Measurements from ENCODE around the gene SMURF2.

The SMURF2 gene

GRCh38 chr17:64537488-64537887 is 124.6 kb downstream of the SMURF2 start:
- no peak overlapping the region for H3K4me3 ChIP-seq (ENCODE audit: low read depth, low read length)
- TF ChIP-seq CTCF (IDR thresholded peaks at IDR 0.05; ENCODE audit: low read depth, low read length), result no peak
- in situ Hi-C loops (cut with HindIII; ENCODE audit: low sequenced_read_pairs), result no loop called here
- no peak for DNase-seq (ENCODE audit: low read depth, low spot score)

- no peak for TF ChIP-seq CTCF (IDR thresholded peaks at IDR 0.05; ENCODE audit: low read depth, low read length)
- in situ Hi-C loops (cut with HindIII; ENCODE audit: low sequenced_read_pairs), result no loop called here
- no peak overlapping the region for H3K4me3 ChIP-seq (ENCODE audit: low read depth, low read length)
- no peak for DNase-seq (ENCODE audit: low read depth, low spot score)
These were observed 125.2 kb downstream of the SMURF2 start for GRCh38 chr17:64536913-64537312.

- in situ Hi-C loops (cut with HindIII; ENCODE audit: low sequenced_read_pairs), result no loop called here
- no peak for TF ChIP-seq CTCF (IDR thresholded peaks at IDR 0.05; ENCODE audit: low read depth, low read length)
- peak; percentile 53 for DNase-seq (ENCODE audit: low read depth, low spot score)
- H3K4me3 ChIP-seq (ENCODE audit: low read depth, low read length), result no peak overlapping the region
These were observed 126.8 kb downstream of the SMURF2 start for GRCh38 chr17:64535357-64535756.

- H3K4me3 ChIP-seq (ENCODE audit: low read depth, low read length), result no peak overlapping the region
- no peak for DNase-seq (ENCODE audit: low read depth, low spot score)
- in situ Hi-C loops (cut with HindIII; ENCODE audit: low sequenced_read_pairs), result no loop called here
- peak; percentile 15 for TF ChIP-seq CTCF (IDR thresholded peaks at IDR 0.05; ENCODE audit: low read depth, low read length)
These were observed 127.9 kb downstream of the SMURF2 start for GRCh38 chr17:64534187-64534586.

GRCh38 chr17:64533784-64534183 is 128.3 kb downstream of the SMURF2 start:
- no peak overlapping the region for H3K4me3 ChIP-seq (ENCODE audit: low read depth, low read length)
- in situ Hi-C loops (cut with HindIII; ENCODE audit: low sequenced_read_pairs), result no loop called here
- DNase-seq (ENCODE audit: low read depth, low spot score), result no peak
- no peak for TF ChIP-seq CTCF (IDR thresholded peaks at IDR 0.05; ENCODE audit: low read depth, low read length)

GRCh38 chr17:64532409-64532808 is 129.7 kb downstream of the SMURF2 start:
- in situ Hi-C loops (cut with HindIII; ENCODE audit: low sequenced_read_pairs), result no loop called here
- H3K4me3 ChIP-seq (ENCODE audit: low read depth, low read length), result no peak overlapping the region
- no peak for TF ChIP-seq CTCF (IDR thresholded peaks at IDR 0.05; ENCODE audit: low read depth, low read length)

GRCh38 chr17:64531955-64532371 is 130.1 kb downstream of the SMURF2 start:
- no peak for TF ChIP-seq CTCF (IDR thresholded peaks at IDR 0.05; ENCODE audit: low read depth, low read length)
- in situ Hi-C loops (cut with HindIII; ENCODE audit: low sequenced_read_pairs), result no loop called here
- no peak overlapping the region for H3K4me3 ChIP-seq (ENCODE audit: low read depth, low read length)
- DNase-seq (ENCODE audit: low read depth, low spot score), result peak; percentile 75

More at GRCh38 chr17:64532409-64532808, 129.7 kb downstream of the SMURF2 start:
- DNase-seq (ENCODE audit: low read depth, low spot score), result no peak

All from astrocyte of the spinal cord (primary cell).